Measurements from ENCODE around the gene MARCO. TPM values are rescaled to one million over a fixed set of nuclear protein-coding genes. Genes with fewer than 3 reads are reported as not detected.

Gene MARCO
- polyA plus RNA-seq, 1 of the 3 experiments (the other 2 are of a cell fraction) = not detected

DNA sequence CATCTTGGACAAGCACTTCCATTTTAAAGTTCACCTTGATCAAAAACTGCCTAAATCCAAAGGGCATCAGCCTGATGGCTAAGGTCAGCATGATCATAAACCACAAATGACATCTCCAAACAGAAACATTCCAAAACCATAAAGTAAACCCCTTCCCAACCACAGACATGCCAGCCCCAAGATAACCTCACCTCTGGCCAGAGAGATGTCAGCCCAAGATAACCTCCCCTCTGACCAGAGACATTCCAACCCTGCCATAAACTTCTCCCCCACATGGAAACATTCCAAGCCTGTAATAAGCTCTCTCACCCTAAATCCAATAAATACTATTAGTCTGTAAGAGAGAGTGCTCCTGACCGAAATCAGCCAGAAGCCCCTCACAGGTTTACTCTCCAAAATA, 18.6 kb upstream of the MARCO start:
- H3K4me3 ChIP-seq (ENCODE audit: low read depth in 2 of 2, low read length in 1 of 2) = no peak overlapping the region
- H3K79me2 ChIP-seq (ENCODE audit: insufficient read depth) = no peaks in the 10 kb centered on the region
- no peak overlapping the region for H3K9ac ChIP-seq
- no peaks in the 10 kb centered on the region for H3K27me3 ChIP-seq (ENCODE audit: insufficient read depth)
- TF ChIP-seq GATA2 (CRISPR knock-in tag; IDR thresholded peaks at IDR 0.05) (no peak), CHD2 (IDR thresholded peaks at IDR 0.05; ENCODE audit: low read length, partially characterized antibody) (no peak), RAD21 (IDR thresholded peaks at IDR 0.05; ENCODE audit: low read length) (no peak)
- no peak overlapping the region for H3K27ac ChIP-seq (ENCODE audit: low read depth in 2 of 2, low read length in 1 of 2)
- POLR2A ChIA-PET = no interaction called here
- CTCF ChIA-PET = no interaction called here
- 4% methylated on average over 1 of the region's 1 CpG for WGBS (ENCODE audit: low lambda C conversion rate)
- no peaks in the 10 kb centered on the region for H3K9me2 ChIP-seq
- no peak overlapping the region for H3K4me2 ChIP-seq
- H2AFZ ChIP-seq (ENCODE audit: low read depth) = no peak overlapping the region
- H3F3A ChIP-seq (replicated peaks; ENCODE audit: insufficient read depth) = no peaks in the 10 kb centered on the region
- no peaks in the 10 kb centered on the region for H3K36me3 ChIP-seq (replicated peaks in 1 of 2; ENCODE audit: control insufficient read depth in 1 of 2, insufficient read depth in 2 of 2, low read length in 1 of 2)
- DNase-seq = no peak
- H4K20me1 ChIP-seq (ENCODE audit: insufficient read depth) = no peaks in the 10 kb centered on the region
- no peaks in the 10 kb centered on the region for H3K4me1 ChIP-seq (ENCODE audit: control insufficient read depth in 1 of 2, insufficient read depth in 2 of 2, low read depth in 1 of 2, low read length in 1 of 2)
- no peaks in the 10 kb centered on the region for H3K9me3 ChIP-seq

- Histone ChIP-seq H3K9me2 (no peaks in the 10 kb centered on the region), H3K27me3 (ENCODE audit: insufficient read depth) (no peaks in the 10 kb centered on the region), H3K79me2 (ENCODE audit: insufficient read depth) (no peaks in the 10 kb centered on the region), H2AFZ (ENCODE audit: low read depth) (no peak overlapping the region), H3K9me3 (no peaks in the 10 kb centered on the region), H3K9ac (no peak overlapping the region), H3K36me3 (replicated peaks in 1 of 2; ENCODE audit: control insufficient read depth in 1 of 2, insufficient read depth in 2 of 2, low read length in 1 of 2) (no peaks in the 10 kb centered on the region), H3K4me1 (ENCODE audit: control insufficient read depth in 1 of 2, insufficient read depth in 2 of 2, low read depth in 1 of 2, low read length in 1 of 2) (no peaks in the 10 kb centered on the region), H3F3A (replicated peaks; ENCODE audit: insufficient read depth) (no peaks in the 10 kb centered on the region), H4K20me1 (ENCODE audit: insufficient read depth) (no peaks in the 10 kb centered on the region), H3K4me2 (no peak overlapping the region), H3K27ac (ENCODE audit: low read depth in 2 of 2, low read length in 1 of 2) (no peak overlapping the region), H3K4me3 (ENCODE audit: low read depth in 2 of 2, low read length in 1 of 2) (no peak overlapping the region)
- TF ChIP-seq FOXJ3 (CRISPR knock-in tag; IDR thresholded peaks at IDR 0.05) = no peak
- no peak for DNase-seq
- WGBS (ENCODE audit: low lambda C conversion rate) = 1% methylated on average over 5 of the region's 5 CpGs
- ChIA-PET POLR2A (no interaction called here), CTCF (no interaction called here)
Observed at GRCh38 chr2:118925476-118925875, 16.5 kb upstream of the MARCO start.

GRCh38 chr2:118925981-118926380, 16.0 kb upstream of the MARCO start:
- WGBS (ENCODE audit: low lambda C conversion rate) = 2% methylated on average over 1 of the region's 1 CpG
- H3F3A ChIP-seq (replicated peaks; ENCODE audit: insufficient read depth) = no peaks in the 10 kb centered on the region
- no peak overlapping the region for H3K9ac ChIP-seq
- no peak for TF ChIP-seq RXRA (IDR thresholded peaks at IDR 0.05; ENCODE audit: borderline replicate concordance, low read depth)
- TF ChIP-seq CTCF (IDR thresholded peaks at IDR 0.05) = no peak
- no peak for TF ChIP-seq RFX5 (IDR thresholded peaks at IDR 0.05; ENCODE audit: low read length)
- TF ChIP-seq, protein P1, sequence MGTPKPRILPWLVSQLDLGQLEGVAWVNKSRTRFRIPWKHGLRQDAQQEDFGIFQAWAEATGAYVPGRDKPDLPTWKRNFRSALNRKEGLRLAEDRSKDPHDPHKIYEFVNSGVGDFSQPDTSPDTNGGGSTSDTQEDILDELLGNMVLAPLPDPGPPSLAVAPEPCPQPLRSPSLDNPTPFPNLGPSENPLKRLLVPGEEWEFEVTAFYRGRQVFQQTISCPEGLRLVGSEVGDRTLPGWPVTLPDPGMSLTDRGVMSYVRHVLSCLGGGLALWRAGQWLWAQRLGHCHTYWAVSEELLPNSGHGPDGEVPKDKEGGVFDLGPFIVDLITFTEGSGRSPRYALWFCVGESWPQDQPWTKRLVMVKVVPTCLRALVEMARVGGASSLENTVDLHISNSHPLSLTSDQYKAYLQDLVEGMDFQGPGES (IDR thresholded peaks at IDR 0.05; ENCODE audit: low read depth, low read length) = no peak
- TF ChIP-seq FOSL2 (IDR thresholded peaks at IDR 0.05; ENCODE audit: borderline replicate concordance, low read depth) = no peak
- TF ChIP-seq, protein P2, sequence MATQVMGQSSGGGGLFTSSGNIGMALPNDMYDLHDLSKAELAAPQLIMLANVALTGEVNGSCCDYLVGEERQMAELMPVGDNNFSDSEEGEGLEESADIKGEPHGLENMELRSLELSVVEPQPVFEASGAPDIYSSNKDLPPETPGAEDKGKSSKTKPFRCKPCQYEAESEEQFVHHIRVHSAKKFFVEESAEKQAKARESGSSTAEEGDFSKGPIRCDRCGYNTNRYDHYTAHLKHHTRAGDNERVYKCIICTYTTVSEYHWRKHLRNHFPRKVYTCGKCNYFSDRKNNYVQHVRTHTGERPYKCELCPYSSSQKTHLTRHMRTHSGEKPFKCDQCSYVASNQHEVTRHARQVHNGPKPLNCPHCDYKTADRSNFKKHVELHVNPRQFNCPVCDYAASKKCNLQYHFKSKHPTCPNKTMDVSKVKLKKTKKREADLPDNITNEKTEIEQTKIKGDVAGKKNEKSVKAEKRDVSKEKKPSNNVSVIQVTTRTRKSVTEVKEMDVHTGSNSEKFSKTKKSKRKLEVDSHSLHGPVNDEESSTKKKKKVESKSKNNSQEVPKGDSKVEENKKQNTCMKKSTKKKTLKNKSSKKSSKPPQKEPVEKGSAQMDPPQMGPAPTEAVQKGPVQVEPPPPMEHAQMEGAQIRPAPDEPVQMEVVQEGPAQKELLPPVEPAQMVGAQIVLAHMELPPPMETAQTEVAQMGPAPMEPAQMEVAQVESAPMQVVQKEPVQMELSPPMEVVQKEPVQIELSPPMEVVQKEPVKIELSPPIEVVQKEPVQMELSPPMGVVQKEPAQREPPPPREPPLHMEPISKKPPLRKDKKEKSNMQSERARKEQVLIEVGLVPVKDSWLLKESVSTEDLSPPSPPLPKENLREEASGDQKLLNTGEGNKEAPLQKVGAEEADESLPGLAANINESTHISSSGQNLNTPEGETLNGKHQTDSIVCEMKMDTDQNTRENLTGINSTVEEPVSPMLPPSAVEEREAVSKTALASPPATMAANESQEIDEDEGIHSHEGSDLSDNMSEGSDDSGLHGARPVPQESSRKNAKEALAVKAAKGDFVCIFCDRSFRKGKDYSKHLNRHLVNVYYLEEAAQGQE (IDR thresholded peaks at IDR 0.05; ENCODE audit: low read depth, low read length) = no peak
- no peak for TF ChIP-seq RAD21 (IDR thresholded peaks at IDR 0.05; ENCODE audit: low read length)
- TF ChIP-seq JUND (IDR thresholded peaks at IDR 0.05) = no peak
- no peak for TF ChIP-seq GABPA (IDR thresholded peaks at IDR 0.05; ENCODE audit: low read depth)
- CTCF ChIA-PET = no interaction called here
- H3K9me3 ChIP-seq = no peaks in the 10 kb centered on the region
- H3K4me1 ChIP-seq (ENCODE audit: control insufficient read depth in 1 of 2, insufficient read depth in 2 of 2, low read depth in 1 of 2, low read length in 1 of 2) = no peaks in the 10 kb centered on the region
- no peak overlapping the region for H3K27ac ChIP-seq (ENCODE audit: low read depth in 2 of 2, low read length in 1 of 2)
- H3K27me3 ChIP-seq (ENCODE audit: insufficient read depth) = no peaks in the 10 kb centered on the region
- POLR2A ChIA-PET = no interaction called here
- H3K79me2 ChIP-seq (ENCODE audit: insufficient read depth) = no peaks in the 10 kb centered on the region
- DNase-seq = no peak
- H3K4me3 ChIP-seq (ENCODE audit: low read depth in 2 of 2, low read length in 1 of 2) = no peak overlapping the region
- no peaks in the 10 kb centered on the region for H3K36me3 ChIP-seq (replicated peaks in 1 of 2; ENCODE audit: control insufficient read depth in 1 of 2, insufficient read depth in 2 of 2, low read length in 1 of 2)
- H3K9me2 ChIP-seq = no peaks in the 10 kb centered on the region
- no peaks in the 10 kb centered on the region for H4K20me1 ChIP-seq (ENCODE audit: insufficient read depth)
- no peak overlapping the region for H3K4me2 ChIP-seq
- H2AFZ ChIP-seq (ENCODE audit: low read depth) = no peak overlapping the region

Measured in SK-N-SH (cell line).